IPS-18a (cell line): ENCODE data around the gene DST.

Experiments
- H3K27ac ChIP-seq: one replicate; pipeline ENCODE4 v1.5.1; 2013; ENCODE audit warnings: low read length
- H3K27me3 ChIP-seq: one replicate; pipeline ENCODE4 v1.6.1; 2013; ENCODE audit warnings: mild to moderate bottlenecking, low read length; ENCODE audit not compliant: control insufficient read depth, insufficient read depth
- H3K36me3 ChIP-seq: one replicate; pipeline ENCODE4 v1.6.1; 2013; ENCODE audit warnings: low read depth, low read length; ENCODE audit not compliant: control insufficient read depth
- H3K4me1 ChIP-seq: one replicate; pipeline ENCODE4 v1.6.1; 2013; ENCODE audit warnings: low read depth, low read length; ENCODE audit not compliant: control insufficient read depth
- H3K4me3 ChIP-seq: one replicate; pipeline ENCODE4 v1.5.1; 2013; ENCODE audit warnings: low read length
- H3K9ac ChIP-seq: one replicate; pipeline ENCODE4 v1.6.1; 2013; ENCODE audit warnings: mild to moderate bottlenecking, low read length, moderate library complexity
- H3K9me3 ChIP-seq: one replicate; pipeline ENCODE4 v1.6.1; 2013; ENCODE audit warnings: low read depth, low read length; ENCODE audit not compliant: control insufficient read depth

The DST gene

DNA sequence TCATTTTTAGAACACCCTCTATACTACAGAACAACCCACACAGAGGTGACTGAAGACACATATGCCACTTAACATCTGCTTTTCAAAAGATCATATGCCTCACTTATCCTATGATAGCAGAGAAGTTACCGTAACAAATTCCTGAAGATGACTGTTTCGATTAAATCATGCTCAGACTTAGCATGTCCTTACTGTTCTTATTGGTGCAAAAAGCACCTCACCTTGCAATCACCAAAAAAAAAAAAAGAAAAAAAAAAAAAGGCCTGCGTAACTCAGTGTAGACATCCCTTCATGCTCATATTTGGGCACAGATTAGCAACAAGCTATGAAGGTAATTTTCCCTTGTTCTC, 17.7 kb upstream of the DST start:
- Histone ChIP-seq H3K4me1 (peaks cover 15% of the 10 kb centered on the region), H3K9ac (no peak overlapping the region), H3K9me3 (no peaks in the 10 kb centered on the region), H3K4me3 (no peak overlapping the region), H3K27me3 (no peaks in the 10 kb centered on the region), H3K36me3 (no peaks in the 10 kb centered on the region), H3K27ac (no peak overlapping the region)

DNA sequence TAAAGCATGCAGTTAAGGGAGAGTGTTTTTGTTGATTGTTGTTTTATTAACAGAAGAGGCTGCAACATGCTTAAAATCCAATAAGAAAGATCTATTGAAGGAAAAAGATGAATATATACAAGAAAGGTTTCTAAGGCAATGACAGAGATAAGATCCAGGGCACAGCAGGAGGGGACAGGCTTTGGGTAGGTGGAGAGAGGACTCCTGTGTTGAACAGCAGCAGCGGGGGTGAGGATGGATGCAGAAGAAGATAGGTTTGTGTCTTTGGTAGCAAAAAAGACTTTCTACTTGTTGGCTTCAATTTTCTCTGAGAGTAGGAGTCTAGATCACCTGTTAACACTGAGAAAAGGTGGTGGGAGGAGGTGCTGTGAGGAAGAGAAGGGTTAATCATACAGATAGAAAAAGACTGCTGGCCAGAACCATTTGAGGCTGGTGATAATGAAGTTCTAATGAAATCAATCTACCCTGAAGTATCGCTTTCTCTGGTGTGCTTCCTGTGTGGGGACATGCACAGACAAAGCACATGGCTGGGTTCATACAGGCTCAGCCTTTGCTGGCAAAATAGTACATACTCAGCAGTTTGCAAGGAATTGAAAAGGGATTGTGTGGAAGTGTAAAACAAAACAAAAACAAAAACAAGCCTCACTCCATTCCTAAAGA, 17.2 kb upstream of the DST start:
- Histone ChIP-seq H3K27me3 (no peaks in the 10 kb centered on the region), H3K4me1 (peaks cover 15% of the 10 kb centered on the region), H3K36me3 (no peaks in the 10 kb centered on the region), H3K4me3 (no peak overlapping the region), H3K9ac (no peak overlapping the region), H3K27ac (no peak overlapping the region), H3K9me3 (no peaks in the 10 kb centered on the region)

DNA sequence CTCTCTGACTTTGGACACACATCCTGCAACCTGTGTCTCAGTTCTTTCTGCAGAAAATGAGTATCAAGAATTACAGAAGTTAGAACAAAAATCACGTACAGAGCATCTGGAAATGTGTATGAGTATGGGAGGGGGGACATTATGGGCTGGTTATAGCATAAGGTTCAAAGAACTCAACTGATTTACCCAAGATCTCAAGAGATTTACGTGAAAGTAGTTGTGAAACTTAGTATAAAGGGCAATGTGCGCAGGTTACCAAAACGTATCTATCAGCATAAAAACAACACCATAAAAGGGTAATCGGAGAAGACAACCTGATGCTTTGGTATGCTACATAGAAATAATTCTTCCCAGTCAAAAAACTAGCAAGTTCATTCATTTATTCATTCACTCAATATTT, 15.6 kb upstream of the DST start:
- Histone ChIP-seq H3K27ac (no peak overlapping the region), H3K27me3 (no peaks in the 10 kb centered on the region), H3K9me3 (no peaks in the 10 kb centered on the region), H3K9ac (no peak overlapping the region), H3K36me3 (no peaks in the 10 kb centered on the region), H3K4me3 (no peak overlapping the region), H3K4me1 (peaks cover 15% of the 10 kb centered on the region)

DNA sequence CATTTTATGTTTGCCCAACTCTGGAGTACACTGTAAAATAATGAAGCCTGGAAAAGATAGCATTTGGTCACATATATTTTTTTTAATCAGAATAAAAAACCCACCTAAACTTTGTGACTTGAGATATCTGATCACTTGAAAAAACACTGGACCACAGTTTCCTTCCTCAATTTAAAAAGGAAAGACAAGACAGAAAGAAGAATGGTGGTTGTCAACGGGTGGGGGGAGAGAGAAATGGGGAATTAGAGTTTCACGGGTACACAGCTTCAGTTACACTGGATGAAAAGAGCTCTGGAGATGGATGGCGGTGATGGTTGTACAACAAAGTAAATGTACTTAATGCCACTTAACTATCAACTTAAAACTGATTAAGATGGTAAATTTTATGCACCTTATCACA, 14.7 kb upstream of the DST start:
- Histone ChIP-seq H3K9ac (no peak overlapping the region), H3K27me3 (no peaks in the 10 kb centered on the region), H3K9me3 (no peaks in the 10 kb centered on the region), H3K27ac (no peak overlapping the region), H3K4me1 (peaks cover 15% of the 10 kb centered on the region), H3K4me3 (no peak overlapping the region), H3K36me3 (no peaks in the 10 kb centered on the region)

DNA sequence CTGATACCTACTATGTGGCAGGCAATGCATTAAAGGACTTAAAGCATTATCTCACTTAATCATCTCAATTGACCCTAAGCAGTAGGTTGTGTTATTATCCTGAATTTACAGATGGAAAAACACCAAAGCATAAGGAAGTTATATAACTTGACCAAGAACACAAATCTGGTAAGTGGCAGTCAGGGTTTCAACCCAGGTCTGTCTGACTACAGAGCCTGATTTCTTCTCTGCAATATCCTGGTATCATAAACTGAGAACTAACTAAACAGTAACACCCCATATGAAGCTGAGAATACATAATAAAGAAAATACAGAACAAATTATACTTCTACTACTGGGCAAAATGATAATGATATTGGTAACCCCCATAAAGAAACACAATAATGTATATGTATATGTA, 13.8 kb upstream of the DST start:
- Histone ChIP-seq H3K4me3 (no peak overlapping the region), H3K36me3 (no peaks in the 10 kb centered on the region), H3K27ac (no peak overlapping the region), H3K27me3 (no peaks in the 10 kb centered on the region), H3K9ac (no peak overlapping the region), H3K9me3 (no peaks in the 10 kb centered on the region), H3K4me1 (peaks cover 15% of the 10 kb centered on the region)

DNA sequence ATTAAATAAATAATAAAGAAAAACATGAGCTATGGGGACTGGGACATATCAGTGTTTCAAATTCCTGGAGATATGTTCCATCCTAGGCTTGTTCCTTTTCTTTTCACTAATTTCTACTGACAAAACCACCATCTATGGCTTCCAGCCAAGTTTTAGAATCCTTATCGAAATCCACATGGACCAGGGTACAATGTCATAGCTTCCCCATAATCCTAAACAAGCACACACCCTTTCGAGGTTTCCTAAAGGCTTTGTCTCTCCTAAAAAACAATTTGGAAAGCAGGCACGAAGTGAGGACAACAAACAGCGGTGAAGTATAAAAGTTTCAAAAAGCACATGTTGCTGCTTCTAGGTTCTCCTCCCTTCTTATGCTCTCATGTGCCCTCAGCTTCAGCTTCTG, 13.3 kb upstream of the DST start:
- Histone ChIP-seq H3K9me3 (no peaks in the 10 kb centered on the region), H3K4me3 (no peak overlapping the region), H3K27me3 (no peaks in the 10 kb centered on the region), H3K4me1 (peaks cover 11% of the 10 kb centered on the region), H3K9ac (no peak overlapping the region), H3K27ac (no peak overlapping the region), H3K36me3 (no peaks in the 10 kb centered on the region)

DNA sequence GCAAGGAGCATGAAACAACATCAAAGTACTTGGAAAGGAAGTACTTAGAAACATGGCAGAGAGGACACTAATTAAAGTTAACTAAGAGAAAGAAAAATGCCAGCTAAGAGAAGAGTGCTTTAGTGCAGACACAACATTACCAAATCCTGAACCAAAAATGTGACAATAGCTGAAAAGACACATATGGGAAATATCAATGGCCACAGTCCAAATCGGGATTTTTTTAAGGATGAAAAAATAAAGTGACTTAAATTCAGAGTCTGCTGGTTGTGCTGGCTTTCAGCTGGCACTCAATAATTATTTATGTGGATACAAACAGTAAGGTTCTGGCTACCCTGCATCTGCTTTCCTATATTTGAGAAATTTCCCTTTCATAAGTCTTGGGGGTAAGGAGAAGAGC, 12.6 kb upstream of the DST start:
- no peaks in the 10 kb centered on the region for H3K9me3 ChIP-seq
- H3K4me3 ChIP-seq: no peak overlapping the region
- no peaks in the 10 kb centered on the region for H3K27me3 ChIP-seq
- H3K27ac ChIP-seq: no peak overlapping the region
- H3K36me3 ChIP-seq: no peaks in the 10 kb centered on the region
- H3K9ac ChIP-seq: no peak overlapping the region
- H3K4me1 ChIP-seq: peaks cover 9% of the 10 kb centered on the region

DNA sequence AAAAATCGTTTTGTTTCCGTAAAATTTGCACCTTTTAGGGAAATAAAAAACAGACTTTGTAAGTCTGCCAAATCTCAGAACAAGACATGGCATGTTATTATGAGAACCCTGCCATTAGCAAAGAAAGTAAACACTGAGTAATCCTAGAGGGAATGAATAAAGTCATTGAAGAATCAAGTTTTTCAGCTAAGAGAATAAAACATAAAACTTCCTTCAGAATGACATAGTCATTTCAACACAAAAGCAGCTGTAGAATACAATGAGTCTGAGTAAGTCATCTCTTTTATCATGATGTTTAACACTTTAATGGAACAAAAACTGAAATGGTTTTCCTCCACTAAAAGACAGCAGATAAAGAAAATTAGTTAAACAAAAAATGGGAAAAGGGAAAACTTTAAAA, 10.3 kb upstream of the DST start:
- Histone ChIP-seq H3K4me1 (peaks cover 7% of the 10 kb centered on the region), H3K27ac (no peak overlapping the region), H3K4me3 (no peak overlapping the region), H3K9ac (no peak overlapping the region), H3K27me3 (no peaks in the 10 kb centered on the region), H3K9me3 (no peaks in the 10 kb centered on the region), H3K36me3 (peaks cover 8% of the 10 kb centered on the region)

DNA sequence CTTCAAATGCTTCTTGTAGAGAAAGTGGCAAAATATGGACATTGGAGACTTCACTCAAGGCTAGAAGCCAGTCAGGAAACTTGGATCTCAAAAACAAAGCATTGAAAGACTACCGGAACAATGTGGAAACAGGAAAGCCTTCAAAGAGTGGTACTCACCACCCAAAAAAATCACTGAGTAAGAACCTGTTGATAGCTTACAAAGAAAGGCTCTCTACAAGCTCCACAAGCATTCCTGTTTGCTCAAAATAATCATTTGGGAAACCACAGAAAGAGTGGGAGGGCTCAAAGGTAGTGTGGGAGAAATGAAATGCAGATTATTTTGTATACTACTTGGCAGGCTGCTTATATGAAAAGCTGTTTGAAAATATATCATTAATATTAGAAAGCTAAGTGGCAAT, 9.5 kb upstream of the DST start:
- H3K27ac ChIP-seq: no peak overlapping the region
- H3K9ac ChIP-seq: no peak overlapping the region
- H3K4me1 ChIP-seq: peaks cover 7% of the 10 kb centered on the region

DNA sequence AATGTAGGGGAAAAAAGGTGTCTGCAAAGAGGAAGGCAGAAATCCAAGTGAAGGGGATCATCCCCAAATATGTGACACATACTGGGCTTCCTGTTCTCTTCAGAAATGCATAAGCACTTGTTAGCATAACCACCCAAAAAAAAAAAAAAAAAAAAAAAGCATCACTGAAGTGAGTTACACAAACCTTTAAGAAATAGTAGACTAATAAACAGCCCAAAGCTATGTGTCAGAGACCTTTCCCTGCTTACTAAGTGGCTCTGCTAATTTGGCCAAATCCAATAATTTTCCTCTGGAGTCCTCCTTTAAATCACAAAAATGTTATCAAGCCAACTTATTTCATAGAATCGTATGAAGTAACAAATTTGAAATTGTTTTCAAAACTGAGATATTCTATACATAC, 7.5 kb upstream of the DST start:
- Histone ChIP-seq H3K9me3 (no peaks in the 10 kb centered on the region), H3K27me3 (no peaks in the 10 kb centered on the region), H3K27ac (no peak overlapping the region), H3K4me3 (no peak overlapping the region), H3K4me1 (peaks cover 7% of the 10 kb centered on the region), H3K9ac (no peak overlapping the region), H3K36me3 (peaks cover 30% of the 10 kb centered on the region)

More for the DNA sequence above, 9.5 kb upstream of the DST start:
- Histone ChIP-seq H3K36me3 (peaks cover 13% of the 10 kb centered on the region), H3K9me3 (no peaks in the 10 kb centered on the region), H3K27me3 (no peaks in the 10 kb centered on the region), H3K4me3 (no peak overlapping the region)

DNA sequence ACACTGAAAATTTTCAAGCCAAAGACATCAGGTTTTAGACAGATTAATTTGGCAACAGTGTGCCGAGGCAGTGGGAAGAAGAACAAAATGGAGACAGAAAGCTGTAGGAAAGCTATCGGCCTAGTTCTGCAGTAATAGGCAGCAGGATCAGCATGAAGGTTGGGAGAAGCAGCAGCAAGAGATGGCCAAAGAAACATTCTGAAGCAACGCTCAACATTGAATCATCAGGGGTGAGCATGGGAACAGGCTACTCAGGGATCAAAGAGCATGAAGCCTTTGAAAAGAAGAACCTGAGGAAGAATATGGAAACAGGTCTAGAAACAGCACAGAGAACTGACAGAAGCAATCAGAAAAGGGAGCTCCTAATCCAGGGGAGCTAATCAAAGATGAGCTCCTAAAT, 7.1 kb upstream of the DST start:
- Histone ChIP-seq H3K27me3 (no peaks in the 10 kb centered on the region), H3K36me3 (peaks cover 34% of the 10 kb centered on the region), H3K9me3 (no peaks in the 10 kb centered on the region), H3K9ac (no peak overlapping the region), H3K4me1 (peaks cover 7% of the 10 kb centered on the region), H3K27ac (no peak overlapping the region), H3K4me3 (no peak overlapping the region)

DNA sequence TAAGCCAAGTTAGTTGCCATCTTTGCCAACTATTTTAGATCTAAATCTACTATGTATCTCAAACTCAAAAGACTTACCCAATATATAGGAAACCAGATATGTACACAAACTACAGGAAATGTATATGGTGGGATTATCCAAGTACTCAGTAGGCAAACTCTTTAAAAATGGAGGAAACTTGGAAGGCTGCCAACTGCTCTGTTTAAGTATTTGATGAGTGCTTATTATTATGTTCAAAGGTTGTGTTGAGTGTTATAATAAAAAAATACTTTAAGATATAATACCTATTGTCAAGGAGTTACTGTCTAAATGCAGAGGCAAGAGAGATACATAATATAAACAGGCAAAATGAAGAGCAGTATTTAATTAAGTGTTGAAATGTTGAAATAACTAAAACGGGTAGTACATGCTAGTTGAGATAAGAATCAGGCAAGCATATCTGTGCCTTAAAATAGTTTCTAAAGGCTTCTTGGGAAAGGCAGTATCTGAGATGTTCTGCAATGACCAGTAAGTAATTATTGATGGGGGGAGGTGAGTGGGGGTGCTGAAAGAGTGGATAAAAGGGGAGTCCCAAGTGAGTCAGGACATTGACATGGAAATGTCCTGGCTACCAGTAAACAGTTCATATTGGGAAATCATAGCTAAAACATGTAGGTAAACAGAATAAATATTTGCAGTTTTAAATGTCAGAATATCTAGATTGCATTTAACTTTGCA, 6.5 kb upstream of the DST start:
- Histone ChIP-seq H3K9me3 (no peaks in the 10 kb centered on the region), H3K4me3 (no peak overlapping the region), H3K27me3 (no peaks in the 10 kb centered on the region), H3K4me1 (peaks cover 7% of the 10 kb centered on the region), H3K36me3 (peaks cover 36% of the 10 kb centered on the region), H3K27ac (no peak overlapping the region), H3K9ac (no peak overlapping the region)
